ENCODE data around the gene PNMT. TPM values are rescaled to one million over a fixed set of nuclear protein-coding genes. Genes with fewer than 3 reads are reported as not detected.
"Not testable (repeated sequence)": the region's sequence is repeated elsewhere in the genome, so short reads cannot be mapped to it uniquely, and the experiment has no call there.

The PNMT gene
- total and polyA plus RNA-seq, 2 experiments from 2014 or later = 51.9 to 204 TPM

DNA sequence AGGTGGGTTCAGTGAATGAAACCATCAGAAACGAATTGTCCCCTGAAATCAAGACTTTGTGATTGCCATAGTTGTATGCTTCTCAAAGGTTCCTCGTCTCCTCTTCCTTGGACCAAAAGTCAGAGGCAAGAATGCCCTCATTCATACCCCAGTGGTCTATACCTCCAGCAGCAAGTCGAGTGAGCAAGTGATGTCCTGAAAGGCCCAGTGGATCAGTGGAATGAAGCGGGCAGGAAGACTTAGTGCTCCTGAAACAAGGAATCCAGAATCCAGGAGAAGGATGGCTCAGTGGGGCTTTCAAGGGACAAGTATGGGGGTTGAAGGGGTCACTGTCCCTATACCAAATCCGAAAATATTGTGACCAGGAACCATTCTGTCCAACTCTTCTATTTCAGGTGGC is 26.3 kb downstream of the PNMT start:
- no peak overlapping the region for H2AFZ ChIP-seq
- DNase-seq (ENCODE audit: low spot score) = no peak
- peaks cover 26% of the 10 kb centered on the region for H3K4me1 ChIP-seq (ENCODE audit: insufficient read depth)
- H3K4me2 ChIP-seq = peak overlapping the region; percentile 41
- no peaks in the 10 kb centered on the region for H3K36me3 ChIP-seq (replicated peaks; ENCODE audit: insufficient read depth, low read depth)
- no peaks in the 10 kb centered on the region for H4K20me1 ChIP-seq (ENCODE audit: insufficient read depth, poor library complexity, severe bottlenecking)
- no peak overlapping the region for H3K4me3 ChIP-seq
- H3K9me2 ChIP-seq (replicated peaks; ENCODE audit: insufficient read depth) = no peaks in the 10 kb centered on the region
- H3K79me2 ChIP-seq = peaks cover 13% of the 10 kb centered on the region
- 89% methylated on average over 5 of the region's 5 CpGs for WGBS (ENCODE audit: low lambda C conversion rate, missing lambda C conversion rate)
- H3K27me3 ChIP-seq = no peaks in the 10 kb centered on the region
- TF ChIP-seq, protein P1, sequence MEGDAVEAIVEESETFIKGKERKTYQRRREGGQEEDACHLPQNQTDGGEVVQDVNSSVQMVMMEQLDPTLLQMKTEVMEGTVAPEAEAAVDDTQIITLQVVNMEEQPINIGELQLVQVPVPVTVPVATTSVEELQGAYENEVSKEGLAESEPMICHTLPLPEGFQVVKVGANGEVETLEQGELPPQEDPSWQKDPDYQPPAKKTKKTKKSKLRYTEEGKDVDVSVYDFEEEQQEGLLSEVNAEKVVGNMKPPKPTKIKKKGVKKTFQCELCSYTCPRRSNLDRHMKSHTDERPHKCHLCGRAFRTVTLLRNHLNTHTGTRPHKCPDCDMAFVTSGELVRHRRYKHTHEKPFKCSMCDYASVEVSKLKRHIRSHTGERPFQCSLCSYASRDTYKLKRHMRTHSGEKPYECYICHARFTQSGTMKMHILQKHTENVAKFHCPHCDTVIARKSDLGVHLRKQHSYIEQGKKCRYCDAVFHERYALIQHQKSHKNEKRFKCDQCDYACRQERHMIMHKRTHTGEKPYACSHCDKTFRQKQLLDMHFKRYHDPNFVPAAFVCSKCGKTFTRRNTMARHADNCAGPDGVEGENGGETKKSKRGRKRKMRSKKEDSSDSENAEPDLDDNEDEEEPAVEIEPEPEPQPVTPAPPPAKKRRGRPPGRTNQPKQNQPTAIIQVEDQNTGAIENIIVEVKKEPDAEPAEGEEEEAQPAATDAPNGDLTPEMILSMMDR (IDR thresholded peaks at IDR 0.05; ENCODE audit: poor library complexity) = no peak
- TF ChIP-seq EZH2phosphoT487 (IDR thresholded peaks at IDR 0.05; ENCODE audit: low read depth, severe bottlenecking, unreplicated experiment) = no peak
- no peak for TF ChIP-seq EZH2 (IDR thresholded peaks at IDR 0.05; ENCODE audit: borderline replicate concordance)
- peak overlapping the region; percentile 91 for H3K27ac ChIP-seq
- H3K9me3 ChIP-seq (ENCODE audit: low read depth) = no peaks in the 10 kb centered on the region

DNA sequence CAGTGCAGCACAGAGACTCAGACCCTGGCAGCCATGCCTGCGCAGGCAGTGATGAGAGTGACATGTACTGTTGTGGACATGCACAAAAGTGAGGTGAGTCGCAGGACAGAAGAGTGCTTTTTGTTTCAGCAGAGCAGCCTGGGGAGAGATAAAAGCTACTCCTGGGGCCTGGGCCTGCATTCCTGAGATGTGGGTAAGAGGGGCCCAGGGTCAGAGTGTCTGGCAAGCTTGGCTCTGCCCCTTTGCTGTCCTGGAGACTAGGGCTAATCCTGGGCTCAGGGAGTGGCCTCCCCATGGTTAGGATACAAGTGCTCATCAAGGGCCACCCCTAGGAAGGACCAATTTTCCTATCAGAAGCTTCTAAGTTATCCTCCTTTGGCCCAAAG is 26.8 kb downstream of the PNMT start:
- H3K4me1 ChIP-seq (ENCODE audit: insufficient read depth) = peaks cover 26% of the 10 kb centered on the region
- no peaks in the 10 kb centered on the region for H4K20me1 ChIP-seq (ENCODE audit: insufficient read depth, poor library complexity, severe bottlenecking)
- TF ChIP-seq EZH2 (IDR thresholded peaks at IDR 0.05; ENCODE audit: borderline replicate concordance) (no peak), EZH2phosphoT487 (IDR thresholded peaks at IDR 0.05; ENCODE audit: low read depth, severe bottlenecking, unreplicated experiment) (no peak)
- TF ChIP-seq, protein P1 (IDR thresholded peaks at IDR 0.05; ENCODE audit: poor library complexity) = no peak
- DNase-seq (ENCODE audit: low spot score) = no peak
- no peaks in the 10 kb centered on the region for H3K27me3 ChIP-seq
- H3K4me2 ChIP-seq = peak overlapping the region; percentile 41
- no peak overlapping the region for H2AFZ ChIP-seq
- no peaks in the 10 kb centered on the region for H3K9me2 ChIP-seq (replicated peaks; ENCODE audit: insufficient read depth)
- H3K36me3 ChIP-seq (replicated peaks; ENCODE audit: insufficient read depth, low read depth) = no peaks in the 10 kb centered on the region
- 51% methylated on average over 2 of the region's 2 CpGs for WGBS (ENCODE audit: low lambda C conversion rate, missing lambda C conversion rate)
- H3K79me2 ChIP-seq = peaks cover 18% of the 10 kb centered on the region
- H3K9me3 ChIP-seq (ENCODE audit: low read depth) = no peaks in the 10 kb centered on the region
- no peak overlapping the region for H3K4me3 ChIP-seq
- H3K27ac ChIP-seq = peak overlapping the region; percentile 91

DNA sequence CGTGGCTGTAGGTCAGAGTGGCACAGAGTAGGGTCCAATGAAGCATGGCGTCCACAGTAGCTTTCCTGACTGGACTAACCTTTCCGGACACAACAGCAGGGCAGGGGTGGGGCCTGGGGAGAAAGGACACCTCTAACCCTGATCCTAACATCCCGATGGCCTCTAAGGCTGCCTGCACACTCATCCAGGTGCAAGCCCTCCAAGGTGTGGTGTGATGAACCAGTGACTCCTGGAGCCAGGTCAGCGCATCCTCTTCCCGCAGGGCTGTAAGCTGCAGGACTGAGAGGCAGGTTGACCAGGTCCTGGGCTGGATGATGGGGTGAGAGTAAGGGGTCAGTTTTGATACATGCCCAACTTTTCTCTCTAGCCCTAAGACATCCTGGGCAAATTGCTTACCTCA is 28.5 kb downstream of the PNMT start:
- Histone ChIP-seq H3K27me3 (no peaks in the 10 kb centered on the region), H3K9me3 (ENCODE audit: low read depth) (no peaks in the 10 kb centered on the region), H4K20me1 (ENCODE audit: insufficient read depth, poor library complexity, severe bottlenecking) (peaks cover 10% of the 10 kb centered on the region), H3K79me2 (peaks cover 33% of the 10 kb centered on the region), H3K9me2 (replicated peaks; ENCODE audit: insufficient read depth) (no peaks in the 10 kb centered on the region), H3K4me2 (no peak overlapping the region), H2AFZ (no peak overlapping the region), H3K4me3 (no peak overlapping the region), H3K36me3 (replicated peaks; ENCODE audit: insufficient read depth, low read depth) (no peaks in the 10 kb centered on the region), H3K4me1 (ENCODE audit: insufficient read depth) (peaks cover 32% of the 10 kb centered on the region), H3K27ac (no peak overlapping the region)
- DNase-seq (ENCODE audit: low spot score) = no peak
- TF ChIP-seq EZH2phosphoT487 (IDR thresholded peaks at IDR 0.05; ENCODE audit: low read depth, severe bottlenecking, unreplicated experiment) (no peak), EZH2 (IDR thresholded peaks at IDR 0.05; ENCODE audit: borderline replicate concordance) (no peak)
- TF ChIP-seq, protein P1 (IDR thresholded peaks at IDR 0.05; ENCODE audit: poor library complexity) = no peak
- WGBS (ENCODE audit: low lambda C conversion rate, missing lambda C conversion rate) = 91% methylated on average over 6 of the region's 6 CpGs

DNA sequence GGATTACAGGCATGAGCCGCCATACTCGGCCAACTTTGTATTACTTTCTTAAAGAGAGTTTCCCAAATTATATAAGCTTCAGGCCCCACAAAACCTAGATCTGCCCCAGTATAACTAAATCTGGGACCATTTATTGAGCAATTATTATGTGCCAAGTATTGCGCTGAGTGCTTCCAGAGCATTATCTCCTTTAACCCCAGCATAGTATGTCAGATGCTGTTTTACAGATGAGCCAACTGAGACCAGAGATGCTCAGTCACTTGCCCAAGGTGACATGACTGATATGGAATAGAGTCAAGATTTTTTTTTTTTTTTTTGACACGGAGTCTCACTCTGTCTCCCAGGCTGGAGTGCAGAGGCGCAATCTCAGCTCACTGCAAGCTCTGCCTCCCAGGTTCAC is 29.7 kb downstream of the PNMT start:
- TF ChIP-seq, protein P1 (IDR thresholded peaks at IDR 0.05; ENCODE audit: poor library complexity) = no peak
- TF ChIP-seq EZH2phosphoT487 (IDR thresholded peaks at IDR 0.05; ENCODE audit: low read depth, severe bottlenecking, unreplicated experiment) (no peak), EZH2 (IDR thresholded peaks at IDR 0.05; ENCODE audit: borderline replicate concordance) (no peak)
- no peaks in the 10 kb centered on the region for H3K27me3 ChIP-seq
- H3K27ac ChIP-seq = no peak overlapping the region
- H4K20me1 ChIP-seq (ENCODE audit: insufficient read depth, poor library complexity, severe bottlenecking) = peaks cover 22% of the 10 kb centered on the region
- H3K9me2 ChIP-seq (replicated peaks; ENCODE audit: insufficient read depth) = no peaks in the 10 kb centered on the region
- 93% methylated on average over 3 of the region's 5 CpGs for WGBS (ENCODE audit: low lambda C conversion rate, missing lambda C conversion rate)
- peaks cover 45% of the 10 kb centered on the region for H3K79me2 ChIP-seq
- H3K36me3 ChIP-seq (replicated peaks; ENCODE audit: insufficient read depth, low read depth) = no peaks in the 10 kb centered on the region
- no peak for DNase-seq (ENCODE audit: low spot score)
- H2AFZ ChIP-seq = no peak overlapping the region
- H3K4me1 ChIP-seq (ENCODE audit: insufficient read depth) = peaks cover 45% of the 10 kb centered on the region
- H3K4me2 ChIP-seq = no peak overlapping the region
- H3K9me3 ChIP-seq (ENCODE audit: low read depth) = no peaks in the 10 kb centered on the region
- H3K4me3 ChIP-seq = no peak overlapping the region

DNA sequence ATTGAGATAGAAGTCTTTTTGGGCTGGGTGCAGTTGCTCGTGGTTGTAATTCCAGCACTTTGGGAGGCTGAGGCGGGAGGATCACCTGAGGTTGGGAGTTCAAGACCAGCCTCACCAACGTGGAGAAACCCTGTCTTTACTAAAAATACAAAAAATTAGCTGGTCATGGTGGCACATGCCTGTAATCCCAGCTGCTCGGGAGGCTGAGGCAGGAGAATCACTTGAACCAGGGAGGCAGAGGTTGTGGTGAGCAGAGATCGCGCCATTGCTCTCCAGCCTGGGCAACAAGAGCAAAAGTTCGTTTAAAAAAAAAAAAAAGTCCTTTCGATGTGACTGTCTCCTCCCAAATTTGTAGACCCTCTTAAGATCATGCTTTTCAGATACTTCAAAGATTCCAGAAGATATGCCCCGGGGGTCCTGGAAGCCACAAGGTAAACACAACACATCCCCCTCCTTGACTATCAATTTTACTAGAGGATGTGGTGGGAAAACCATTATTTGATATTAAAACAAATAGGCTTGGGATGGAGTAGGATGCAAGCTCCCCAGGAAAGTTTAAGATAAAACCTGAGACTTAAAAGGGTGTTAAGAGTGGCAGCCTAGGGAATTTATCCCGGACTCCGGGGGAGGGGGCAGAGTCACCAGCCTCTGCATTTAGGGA is 31.0 kb downstream of the PNMT start:
- peaks cover 56% of the 10 kb centered on the region for H3K4me1 ChIP-seq (ENCODE audit: insufficient read depth)

More for the DNA sequence above, 31.0 kb downstream of the PNMT start:
- peaks cover 59% of the 10 kb centered on the region for H3K79me2 ChIP-seq
- H3K9me3 ChIP-seq (ENCODE audit: low read depth); H3K9me2 ChIP-seq (replicated peaks; ENCODE audit: insufficient read depth); DNase-seq (ENCODE audit: low spot score); H3K36me3 ChIP-seq (replicated peaks; ENCODE audit: insufficient read depth, low read depth); H3K27me3 ChIP-seq: not testable (repeated sequence)
- peak overlapping the region; percentile 88 for H3K4me3 ChIP-seq
- H3K27ac ChIP-seq = peak overlapping the region; percentile 98
- H3K4me2 ChIP-seq = peak overlapping the region; percentile 88
- WGBS (ENCODE audit: low lambda C conversion rate, missing lambda C conversion rate) = 44% methylated on average over 11 of the region's 11 CpGs
- H2AFZ ChIP-seq = peak overlapping the region; percentile 55
- H4K20me1 ChIP-seq (ENCODE audit: insufficient read depth, poor library complexity, severe bottlenecking) = peaks cover 34% of the 10 kb centered on the region

All from hepatocyte (in vitro differentiated cells).